PC-9 (cell line): ENCODE measurements around the gene PTPN1. TPM values are rescaled to one million over a fixed set of nuclear protein-coding genes. Genes with fewer than 3 reads are reported as not detected.

Experiments used
- BruUV-seq: library from RNA; stranded (reverse); fragments of 400-500 nt; replicated peaks from 2 replicates; lab custom pipeline; 2021; lab: Mats Ljungman, UMichigan
- CTCF ChIA-PET: fragments of 300-600 bp; sonication (Branson Sonifier 250); formaldehyde crosslinking; loops from one replicate; lab custom pipeline; 2022; ENCODE audit warnings: antibody characterized with exemption; lab: Charles Lee
- POLR2A ChIA-PET: fragments of 300-600 bp; sonication (Branson Sonifier 250); formaldehyde crosslinking; loops from one replicate; lab custom pipeline; 2022; ENCODE audit warnings: antibody characterized with exemption; ENCODE audit not compliant: unreplicated experiment; lab: Charles Lee
- DNase-seq, 2 experiments: peaks; one replicate each; pipeline versions ENCODE4 v3.0.0 to v3.0.0-alpha.2; 2015 to 2022; ENCODE audit warnings: mixed read lengths in 1 of 2
- H2AFZ ChIP-seq: fragments of 200-600 bp; sonication (generic); 2 replicates; pipeline ENCODE4 v1.8.1; 2017; ENCODE audit warnings: antibody characterized with exemption
- H3F3A ChIP-seq: fragments of 200-600 bp; sonication (generic); 2 replicates; pipeline ENCODE4 v1.8.1; 2017; ENCODE audit warnings: antibody characterized with exemption, mild to moderate bottlenecking, low read depth; ENCODE audit not compliant: insufficient read depth
- H3K27ac ChIP-seq: fragments of 200-600 bp; sonication (generic); 2 replicates; pipeline ENCODE4 v1.6.1; 2016; ENCODE audit warnings: mixed run types
- H3K27me3 ChIP-seq: fragments of 200-600 bp; sonication (generic); 2 replicates; pipeline ENCODE4 v1.6.1; 2016; ENCODE audit warnings: low read depth, mixed run types; ENCODE audit not compliant: insufficient read depth
- H3K36me3 ChIP-seq: fragments of 200-600 bp; sonication (generic); 2 replicates; pipeline ENCODE4 v1.6.1; 2016; ENCODE audit warnings: low read depth, mixed run types
- H3K4me1 ChIP-seq: fragments of 200-600 bp; sonication (generic); replicated peaks from 2 replicates; pipeline ENCODE4 v1.6.1; 2016; ENCODE audit warnings: mixed run types; ENCODE audit not compliant: insufficient read depth
- H3K4me2 ChIP-seq: fragments of 200-600 bp; sonication (generic); 2 replicates; pipeline ENCODE4 v1.6.1; 2017; ENCODE audit warnings: mixed run types
- H3K4me3 ChIP-seq: fragments of 200-600 bp; sonication (generic); 2 replicates; pipeline ENCODE4 v1.6.1; 2016; ENCODE audit warnings: mixed run types
- H3K79me2 ChIP-seq: fragments of 200-600 bp; sonication (generic); 2 replicates; pipeline ENCODE4 v1.6.1; 2017; ENCODE audit warnings: low read depth, mixed run types
- H3K9me2 ChIP-seq: fragments of 200-600 bp; sonication (generic); 2 replicates; pipeline ENCODE4 v1.8.1; 2017; ENCODE audit warnings: mild to moderate bottlenecking; ENCODE audit not compliant: insufficient read depth
- H3K9me3 ChIP-seq: fragments of 200-600 bp; sonication (generic); 2 replicates; pipeline ENCODE4 v1.8.1; 2016; ENCODE audit warnings: low read depth; ENCODE audit not compliant: insufficient read depth
- H4K20me1 ChIP-seq: fragments of 200-600 bp; sonication (generic); 2 replicates; pipeline ENCODE4 v1.8.1; 2017; ENCODE audit not compliant: insufficient read depth
- CTCF ChIP-seq: fragments of 200-600 bp; sonication (generic); conservative IDR thresholded peaks from 2 replicates; pipeline ENCODE4 v1.6.1; 2017; ENCODE audit warnings: mixed run types, antibody characterized with exemption, mild to moderate bottlenecking, moderate library complexity
- EZH2 ChIP-seq: fragments of 200-600 bp; sonication (generic); IDR thresholded peaks from 2 replicates; pipeline ENCODE4 v1.8.0; 2017; ENCODE audit warnings: antibody characterized with exemption, low read depth
- intact Hi-C: fragments of 100-400 bp; cut with micrococcal nuclease; formaldehyde crosslinking; loops from one replicate; pipeline ENCODE4 v1.10.0; 2022; ENCODE audit not compliant: unreplicated experiment
- total RNA-seq: library from RNA; stranded (reverse); gene quantifications from 2 replicates; pipeline ENCODE4 v1.2.3, GENCODE V29; 2021

Gene PTPN1
- total RNA-seq, 1 experiment from 2014 or later, result 59.8 TPM

GRCh38 chr20:50594591-50595432 is 84.6 kb downstream of the PTPN1 start:
- Histone ChIP-seq H3K27ac (no peak overlapping the region), H4K20me1 (no peaks in the 10 kb centered on the region), H3F3A (peaks cover 3% of the 10 kb centered on the region), H3K4me2 (no peak overlapping the region), H3K9me2 (no peaks in the 10 kb centered on the region), H3K27me3 (no peaks in the 10 kb centered on the region), H3K4me3 (no peak overlapping the region), H3K4me1 (no peaks in the 10 kb centered on the region), H3K36me3 (no peaks in the 10 kb centered on the region), H2AFZ (no peak overlapping the region), H3K79me2 (no peaks in the 10 kb centered on the region), H3K9me3 (no peaks in the 10 kb centered on the region)
- CTCF ChIA-PET, result interaction anchor here (0.6 kb wide), 1 partner anchor 178 kb away, joined by 4 read pairs; no protein-coding TSS in a partner anchor
- no peak for DNase-seq
- TF ChIP-seq EZH2 (no peak), CTCF (no peak)
- intact Hi-C loops, result no loop called here
- BruUV-seq, result no TSS peak
- POLR2A ChIA-PET, result no interaction called here

DNA sequence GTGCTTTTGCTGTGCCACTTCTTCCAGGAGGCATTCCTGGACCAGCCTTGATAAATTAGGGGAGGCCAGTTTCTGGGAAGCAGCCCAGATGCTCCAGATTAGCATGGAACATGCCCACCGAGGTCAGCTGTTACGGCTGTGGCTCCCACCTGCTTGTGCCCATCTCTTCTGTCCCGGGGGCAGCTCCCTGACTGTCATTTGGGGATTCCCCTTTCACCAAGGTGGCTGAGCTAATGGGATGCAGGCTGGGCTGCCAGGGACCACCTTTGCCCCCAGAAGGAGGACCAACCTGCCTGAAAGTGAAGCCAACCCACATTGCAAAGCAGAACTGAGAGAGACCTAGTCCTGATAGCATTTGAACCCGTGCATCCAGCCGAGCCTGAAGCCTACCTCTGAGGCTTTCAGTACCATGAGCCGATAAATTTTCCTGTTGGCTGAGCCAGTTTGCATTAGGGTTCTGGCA is 85.3 kb downstream of the PTPN1 start:
- no peaks in the 10 kb centered on the region for H3K79me2 ChIP-seq
- intact Hi-C loops, result no loop called here
- DNase-seq, result no peak
- no peaks in the 10 kb centered on the region for H3K27me3 ChIP-seq
- no peak overlapping the region for H2AFZ ChIP-seq
- TF ChIP-seq EZH2 (no peak), CTCF (no peak)
- H3K27ac ChIP-seq, result no peak overlapping the region
- peaks cover 6% of the 10 kb centered on the region for H3F3A ChIP-seq
- H3K9me2 ChIP-seq, result no peaks in the 10 kb centered on the region
- ChIA-PET CTCF (interaction anchor here (1.6 kb wide), 1 partner anchor 154 kb away, joined by 6 read pairs; no protein-coding TSS in a partner anchor), POLR2A (interaction anchor here (0.6 kb wide), 1 partner anchor 136 kb away, joined by 3 read pairs; the partner anchor contains the start of gene PARD6B)
- no peaks in the 10 kb centered on the region for H3K4me1 ChIP-seq
- no peaks in the 10 kb centered on the region for H3K36me3 ChIP-seq
- no TSS peak for BruUV-seq
- H4K20me1 ChIP-seq, result no peaks in the 10 kb centered on the region
- H3K9me3 ChIP-seq, result no peaks in the 10 kb centered on the region
- H3K4me3 ChIP-seq, result no peak overlapping the region
- H3K4me2 ChIP-seq, result no peak overlapping the region

DNA sequence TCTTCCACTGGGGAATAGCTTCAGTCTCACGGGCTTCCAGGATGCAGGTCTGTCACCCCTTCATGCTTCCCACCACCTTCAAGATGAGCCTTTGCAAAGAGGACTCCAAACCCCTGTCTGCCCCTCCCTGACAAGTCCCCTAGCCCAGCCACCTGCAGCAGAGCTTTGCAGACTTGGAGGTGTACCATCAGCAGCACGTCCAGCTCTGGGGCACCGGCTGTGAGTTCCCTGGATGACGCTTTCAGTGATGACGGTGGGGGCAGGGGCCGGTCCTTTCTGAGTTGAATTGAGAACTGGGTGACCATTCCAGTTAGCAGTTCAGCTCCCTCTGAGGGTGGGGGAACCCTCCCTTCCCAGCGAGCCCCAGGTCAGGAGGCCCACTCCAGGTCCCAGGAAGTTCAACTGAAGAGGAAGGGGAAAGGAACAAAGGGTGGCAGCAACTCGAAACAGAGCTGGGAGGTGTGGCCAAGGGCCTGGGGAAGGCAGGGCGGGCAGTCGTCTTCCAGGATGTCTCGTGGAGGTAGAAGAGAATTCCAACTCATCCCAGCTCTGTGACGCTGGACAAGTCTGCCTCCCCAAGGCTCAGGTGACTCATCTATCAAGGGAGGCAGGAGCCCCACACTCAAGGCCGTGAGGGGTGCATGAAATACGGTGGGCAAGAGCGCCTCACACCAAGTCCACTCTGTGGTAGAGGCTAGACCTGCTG is 86.0 kb downstream of the PTPN1 start:
- Histone ChIP-seq H3K27ac (no peak overlapping the region), H3K4me3 (no peak overlapping the region), H3K4me1 (no peaks in the 10 kb centered on the region), H3K27me3 (no peaks in the 10 kb centered on the region), H3K36me3 (no peaks in the 10 kb centered on the region), H3K4me2 (no peak overlapping the region), H2AFZ (no peak overlapping the region), H3K9me3 (no peaks in the 10 kb centered on the region), H3K79me2 (no peaks in the 10 kb centered on the region), H3F3A (peaks cover 8% of the 10 kb centered on the region), H3K9me2 (no peaks in the 10 kb centered on the region), H4K20me1 (no peaks in the 10 kb centered on the region)
- DNase-seq, result peak in 1 of 2 experiments; percentile 51
- TF ChIP-seq EZH2 (no peak), CTCF (no peak)
- CTCF ChIA-PET, result interaction anchor here (0.6 to 1.6 kb wide), 2 partner anchors 39 to 153 kb away, joined by 3 to 6 read pairs; no protein-coding TSS in a partner anchor
- BruUV-seq, result TSS peak; percentile 49
- intact Hi-C loops, result no loop called here
- POLR2A ChIA-PET, result interaction anchor here (0.5 to 0.6 kb wide), 7 partner anchors 134 to 449 kb away, joined by 3 to 6 read pairs (median 4); partner anchors contain the start of gene PARD6B
